NT2/D1 (cell line): Measurements from ENCODE around the gene METTL21C.

Experiments
- DNase-seq: peaks from one replicate; pipeline ENCODE4 v3.0.0-alpha.2; 2011; ENCODE audit warnings: low read depth, low spot score
- H3K27me3 ChIP-seq: 2 replicates; pipeline ENCODE4 v1.6.0; 2011; ENCODE audit warnings: mild to moderate bottlenecking; ENCODE audit not compliant: insufficient read length, insufficient read depth
- H3K36me3 ChIP-seq: 2 replicates; pipeline ENCODE4 v1.6.1; 2011; ENCODE audit warnings: mild to moderate bottlenecking, low read length, mixed read lengths; ENCODE audit not compliant: insufficient read depth, insufficient read length
- H3K4me1 ChIP-seq: 2 replicates; pipeline ENCODE4 v1.5.1; 2011; ENCODE audit not compliant: insufficient read depth, insufficient read length
- H3K4me3 ChIP-seq: 2 replicates; pipeline ENCODE4 v1.5.1; 2011; ENCODE audit warnings: low read depth; ENCODE audit not compliant: insufficient read length
- H3K9ac ChIP-seq: 2 replicates; pipeline ENCODE4 v1.6.0; 2011; ENCODE audit warnings: low read depth; ENCODE audit not compliant: insufficient read length
- H3K9me3 ChIP-seq: 2 replicates; pipeline ENCODE4 v1.5.1; 2011; ENCODE audit warnings: mild to moderate bottlenecking, low read length; ENCODE audit not compliant: insufficient read depth
- SUZ12 ChIP-seq: IDR thresholded peaks from 2 replicates; pipeline ENCODE4 v1.6.1; 2011; ENCODE audit not compliant: insufficient read length, insufficient read depth; ENCODE audit errors: extremely low read depth
- YY1 ChIP-seq: IDR thresholded peaks from 2 replicates; pipeline ENCODE4 v1.6.1; 2011; ENCODE audit not compliant: insufficient read length, insufficient read depth
- ZNF274 ChIP-seq: IDR thresholded peaks from 2 replicates; pipeline ENCODE4 v1.6.1; 2011; ENCODE audit warnings: mild to moderate bottlenecking, low read depth, low read length

The METTL21C gene

GRCh38 chr13:102694937-102695336, at the start of gene METTL21C:
Gene METTL21C, minus strand, starts transcription at chr13:102695044. Its CDS starts 546 bp downstream, at chr13:102694498.
- H3K4me3 ChIP-seq = no peak within 1 kb of the TSS
- no peak for TF ChIP-seq SUZ12
- TF ChIP-seq ZNF274 = no peak
- no peak for TF ChIP-seq YY1
- DNase-seq = no peak
- H3K4me1 ChIP-seq = no peaks in the 10 kb centered on the region
- H3K9ac ChIP-seq = no peak within 1 kb of the TSS
- no peaks in the 10 kb centered on the region for H3K36me3 ChIP-seq
- H3K9me3 ChIP-seq = peaks cover 8% of the 10 kb centered on the region; the same call in 1 of the 2 replicates
- no peaks in the 10 kb centered on the region for H3K27me3 ChIP-seq

- Histone ChIP-seq H3K36me3 (no peaks in the 10 kb centered on the region), H3K9ac (no peak overlapping the region), H3K4me1 (no peaks in the 10 kb centered on the region), H3K4me3 (no peak overlapping the region), H3K9me3 (no peaks in the 10 kb centered on the region), H3K27me3 (no peaks in the 10 kb centered on the region)
- DNase-seq = no peak
- TF ChIP-seq YY1 (no peak), SUZ12 (no peak), ZNF274 (no peak)
These were observed 47.7 kb upstream of the METTL21C start for GRCh38 chr13:102742506-102742905.

- Histone ChIP-seq H3K9me3 (no peaks in the 10 kb centered on the region), H3K4me3 (no peak overlapping the region), H3K36me3 (no peaks in the 10 kb centered on the region), H3K27me3 (no peaks in the 10 kb centered on the region), H3K4me1 (no peaks in the 10 kb centered on the region), H3K9ac (no peak overlapping the region)
- TF ChIP-seq SUZ12 (no peak), YY1 (no peak), ZNF274 (no peak)
- no peak for DNase-seq
These were observed 47.3 kb upstream of the METTL21C start for GRCh38 chr13:102742101-102742500.

GRCh38 chr13:102729560-102730270, 34.9 kb upstream of the METTL21C start:
- Histone ChIP-seq H3K9ac (no peak overlapping the region), H3K4me1 (no peaks in the 10 kb centered on the region), H3K9me3 (no peaks in the 10 kb centered on the region), H3K36me3 (no peaks in the 10 kb centered on the region), H3K4me3 (no peak overlapping the region), H3K27me3 (peaks cover 2% of the 10 kb centered on the region)
- DNase-seq = no peak
- TF ChIP-seq ZNF274 = no peak
- no peak for TF ChIP-seq SUZ12
- no peak for TF ChIP-seq YY1

GRCh38 chr13:102726430-102726829, 31.6 kb upstream of the METTL21C start:
- H3K27me3 ChIP-seq = no peaks in the 10 kb centered on the region
- H3K9me3 ChIP-seq = no peaks in the 10 kb centered on the region
- H3K4me1 ChIP-seq = no peaks in the 10 kb centered on the region
- H3K36me3 ChIP-seq = no peaks in the 10 kb centered on the region
- TF ChIP-seq ZNF274 (no peak), SUZ12 (no peak), YY1 (no peak)
- H3K9ac ChIP-seq = no peak overlapping the region
- no peak for DNase-seq
- H3K4me3 ChIP-seq = no peak overlapping the region

- no peak for DNase-seq
- Histone ChIP-seq H3K36me3 (no peaks in the 10 kb centered on the region), H3K4me3 (no peak overlapping the region), H3K9ac (no peak overlapping the region), H3K27me3 (no peaks in the 10 kb centered on the region), H3K9me3 (no peaks in the 10 kb centered on the region), H3K4me1 (no peaks in the 10 kb centered on the region)
- TF ChIP-seq ZNF274 (no peak), SUZ12 (no peak), YY1 (no peak)
These were observed 30.1 kb upstream of the METTL21C start for GRCh38 chr13:102724923-102725322.

- no peak for DNase-seq
- no peaks in the 10 kb centered on the region for H3K27me3 ChIP-seq
- TF ChIP-seq YY1 = no peak
- TF ChIP-seq SUZ12 = no peak
- no peak for TF ChIP-seq ZNF274
- H3K36me3 ChIP-seq = no peaks in the 10 kb centered on the region
- H3K4me1 ChIP-seq = no peaks in the 10 kb centered on the region
- H3K9ac ChIP-seq = no peak overlapping the region
- no peaks in the 10 kb centered on the region for H3K9me3 ChIP-seq
- H3K4me3 ChIP-seq = no peak overlapping the region
These were observed 27.0 kb upstream of the METTL21C start for GRCh38 chr13:102721800-102722231.
